Ramos (cell line): ENCODE measurements around the gene DNMT1.

Experiments used
- in situ Hi-C: fragments of 300-500 bp; cut with MboI; formaldehyde crosslinking; loops from one replicate; pipeline ENCODE4 v1.14.3; 2022; ENCODE audit warnings: low sequenced_read_pairs; ENCODE audit not compliant: unreplicated experiment

Gene DNMT1

GRCh38 chr19:10083911-10084310, 110.8 kb downstream of the DNMT1 start:
- in situ Hi-C loops: no loop called here
